Stimulated activated CD8-positive, alpha-beta memory T cell treated with anti-CD3 and anti-CD28 coated beads, Interleukin-4, amount 100 ng/mL, for 48 hours (primary cell): ENCODE data around the gene PTPRE.

Experiments
- DNase-seq: peaks from one replicate; pipeline ENCODE4 v3.0.0-alpha.2; 2020

Gene PTPRE

GRCh38 chr10:128028508-128029289 lies 121.8 kb downstream of the PTPRE start:
- DNase-seq, result peak; percentile 42

GRCh38 chr10:128029290-128029651 lies 122.4 kb downstream of the PTPRE start:
- no peak for DNase-seq

GRCh38 chr10:128029731-128030369 lies 122.9 kb downstream of the PTPRE start:
- no peak for DNase-seq

- DNase-seq, result no peak
Observed at GRCh38 chr10:128030498-128031072, 123.7 kb downstream of the PTPRE start.

- DNase-seq, result no peak
Observed at GRCh38 chr10:128031216-128031615, 124.3 kb downstream of the PTPRE start.

- DNase-seq, result no peak
Observed at GRCh38 chr10:128032466-128032865, 125.6 kb downstream of the PTPRE start.

- DNase-seq, result peak; percentile 86
Observed at GRCh38 chr10:128035557-128035973, 128.7 kb downstream of the PTPRE start.

- no peak for DNase-seq
Observed at GRCh38 chr10:128036011-128036615, 129.2 kb downstream of the PTPRE start.

- no peak for DNase-seq
Observed at GRCh38 chr10:128036746-128037543, 130.0 kb downstream of the PTPRE start.

- DNase-seq, result no peak
Observed at GRCh38 chr10:128040096-128040495, 133.2 kb downstream of the PTPRE start.

GRCh38 chr10:128040681-128041080 lies 133.8 kb downstream of the PTPRE start:
- DNase-seq, result no peak

GRCh38 chr10:128042131-128042610 lies 135.3 kb downstream of the PTPRE start:
- DNase-seq, result no peak

GRCh38 chr10:128043259-128044045 lies 136.5 kb downstream of the PTPRE start:
- no peak for DNase-seq

GRCh38 chr10:128044186-128044585 lies 137.3 kb downstream of the PTPRE start:
- no peak for DNase-seq

GRCh38 chr10:128044961-128045832 lies 138.3 kb downstream of the PTPRE start:
- DNase-seq, result no peak

- no peak for DNase-seq
Observed at GRCh38 chr10:128045833-128046120, 138.9 kb downstream of the PTPRE start.

- DNase-seq, result no peak
Observed at GRCh38 chr10:128046156-128046952, 139.5 kb downstream of the PTPRE start.

GRCh38 chr10:128046953-128047290 lies 140.0 kb downstream of the PTPRE start:
- no peak for DNase-seq

- peak; percentile 86 for DNase-seq
Observed at GRCh38 chr10:128047351-128047750, 140.4 kb downstream of the PTPRE start.
